HEK293 (cell line): Measurements from ENCODE around the gene NAA80.

Source experiments
- CTCF ChIA-PET: fragments of 350-600 bp; formaldehyde crosslinking; extraction: SDS; loops from one replicate; lab custom pipeline; 2021; ENCODE audit warnings: antibody characterized with exemption; lab: Yijun Ruan, JAX
- POLR2A ChIA-PET: fragments of 300-600 bp; formaldehyde crosslinking; extraction: SDS; loops from one replicate; lab custom pipeline; 2020; ENCODE audit warnings: antibody characterized with exemption, inconsistent platforms; lab: Yijun Ruan, JAX
- H3K27ac ChIP-seq: fragments of 200-500 bp; sonication (Bioruptor generic); 2 replicates; pipeline ENCODE4 v1.5.1; 2014; ENCODE audit warnings: low read depth, low read length, control low read depth, inconsistent platforms; ENCODE audit errors: extremely low read depth
- H3K36me3 ChIP-seq, 2 experiments: fragments of 200-500 bp in 1 of 2; sonication (Bioruptor generic) in 1 of 2; 1 replicate in 1 of 2; 2 replicates in 1 of 2; pipeline ENCODE4 v1.5.1; 2014 to 2017; ENCODE audit warnings: inconsistent platforms in 2 of 2, low read length in 2 of 2; ENCODE audit not compliant: control insufficient read depth in 2 of 2, insufficient read depth in 1 of 2
- H3K4me1 ChIP-seq: fragments of 200-500 bp; sonication (Bioruptor generic); 2 replicates; pipeline ENCODE4 v1.5.1; 2014; ENCODE audit warnings: mild to moderate bottlenecking, low read length, inconsistent platforms; ENCODE audit not compliant: control insufficient read depth, insufficient read depth
- H3K4me3 ChIP-seq: 2 replicates; pipeline ENCODE4 v1.5.1; 2011; ENCODE audit warnings: low read depth, mild to moderate bottlenecking, control low read depth, low read length, moderate library complexity
- H3K9me3 ChIP-seq: fragments of 200-500 bp; sonication (Bioruptor generic); 2 replicates; pipeline ENCODE4 v1.5.1; 2014; ENCODE audit warnings: low read depth, low read length, inconsistent platforms; ENCODE audit not compliant: control insufficient read depth, insufficient read depth
- EGR2 ChIP-seq: fragments of 450-650 bp; formaldehyde crosslinking; IDR thresholded peaks from 2 replicates; pipeline ENCODE4 v1.5.1; 2016; ENCODE audit warnings: low read depth, missing biosample characterization, missing genetic modification characterization
- GLIS1 ChIP-seq: fragments of 450-650 bp; formaldehyde crosslinking; IDR thresholded peaks from 2 replicates; pipeline ENCODE4 v1.5.1; 2016; ENCODE audit warnings: missing biosample characterization, missing genetic modification characterization
- KLF17 ChIP-seq: fragments of 450-650 bp; formaldehyde crosslinking; IDR thresholded peaks from 2 replicates; pipeline ENCODE4 v1.5.1; 2016; ENCODE audit warnings: missing biosample characterization, missing genetic modification characterization
- PRDM4 ChIP-seq: fragments of 450-650 bp; formaldehyde crosslinking; IDR thresholded peaks from 2 replicates; pipeline ENCODE4 v1.5.1; 2017; ENCODE audit warnings: missing biosample characterization, missing genetic modification characterization
- SP2 ChIP-seq: fragments of 450-650 bp; formaldehyde crosslinking; IDR thresholded peaks from 2 replicates; pipeline ENCODE4 v1.5.1; 2016; ENCODE audit warnings: missing biosample characterization, missing genetic modification characterization
- WT1 ChIP-seq: fragments of 450-650 bp; formaldehyde crosslinking; IDR thresholded peaks from 2 replicates; pipeline ENCODE4 v1.5.1; 2016; ENCODE audit warnings: missing biosample characterization, missing genetic modification characterization
- ZBTB1 ChIP-seq: fragments of 450-650 bp; formaldehyde crosslinking; IDR thresholded peaks from 2 replicates; pipeline ENCODE4 v1.5.1; 2016; ENCODE audit warnings: missing biosample characterization, missing genetic modification characterization
- ZBTB26 ChIP-seq: fragments of 450-650 bp; formaldehyde crosslinking; optimal IDR thresholded peaks from 2 replicates; pipeline ENCODE3; 2016; ENCODE audit warnings: missing biosample characterization, mild to moderate bottlenecking, missing genetic modification characterization
- ZEB2 ChIP-seq: fragments of 450-650 bp; formaldehyde crosslinking; IDR thresholded peaks from 2 replicates; pipeline ENCODE4 v1.5.1; 2016; ENCODE audit warnings: missing biosample characterization, missing genetic modification characterization
- ZNF112 ChIP-seq: fragments of 450-650 bp; formaldehyde crosslinking; IDR thresholded peaks from 2 replicates; pipeline ENCODE4 v1.5.0; 2017; ENCODE audit warnings: missing biosample characterization, missing genetic modification characterization
- ZNF140 ChIP-seq: fragments of 450-650 bp; formaldehyde crosslinking; IDR thresholded peaks from 2 replicates; pipeline ENCODE4 v1.5.1; 2016; ENCODE audit warnings: missing biosample characterization, missing genetic modification characterization
- ZNF2 ChIP-seq: fragments of 450-650 bp; formaldehyde crosslinking; IDR thresholded peaks from 2 replicates; pipeline ENCODE4 v1.5.1; 2016; ENCODE audit warnings: missing biosample characterization, missing genetic modification characterization
- ZNF248 ChIP-seq: fragments of 450-650 bp; formaldehyde crosslinking; IDR thresholded peaks from 2 replicates; pipeline ENCODE4 v1.5.1; 2017; ENCODE audit warnings: missing biosample characterization, missing genetic modification characterization
- ZNF280C ChIP-seq: fragments of 450-650 bp; formaldehyde crosslinking; IDR thresholded peaks from 2 replicates; pipeline ENCODE4 v1.5.1; 2016; ENCODE audit warnings: missing biosample characterization, missing genetic modification characterization
- ZNF302 ChIP-seq: fragments of 450-650 bp; formaldehyde crosslinking; IDR thresholded peaks from 2 replicates; pipeline ENCODE4 v1.5.1; 2016; ENCODE audit warnings: missing biosample characterization, missing genetic modification characterization, low read depth
- ZNF391 ChIP-seq: fragments of 450-650 bp; formaldehyde crosslinking; IDR thresholded peaks from 2 replicates; pipeline ENCODE4 v1.5.1; 2016; ENCODE audit warnings: low read depth, missing biosample characterization, missing genetic modification characterization, borderline replicate concordance
- ZNF433 ChIP-seq: fragments of 450-650 bp; formaldehyde crosslinking; IDR thresholded peaks from 2 replicates; pipeline ENCODE4 v1.5.1; 2016; ENCODE audit warnings: missing biosample characterization, missing genetic modification characterization, low read depth
- ZNF571 ChIP-seq: fragments of 450-650 bp; formaldehyde crosslinking; IDR thresholded peaks from 2 replicates; pipeline ENCODE4 v1.5.0; 2017; ENCODE audit warnings: missing biosample characterization, missing genetic modification characterization
- ZNF585B ChIP-seq: fragments of 450-650 bp; formaldehyde crosslinking; IDR thresholded peaks from 2 replicates; pipeline ENCODE4 v1.5.1; 2016; ENCODE audit warnings: missing biosample characterization, missing genetic modification characterization
- ZNF610 ChIP-seq: fragments of 450-650 bp; formaldehyde crosslinking; IDR thresholded peaks from 2 replicates; pipeline ENCODE4 v1.5.1; 2016; ENCODE audit warnings: missing biosample characterization, missing genetic modification characterization, borderline replicate concordance
- ZNF654 ChIP-seq: fragments of 450-650 bp; formaldehyde crosslinking; IDR thresholded peaks from 2 replicates; pipeline ENCODE4 v1.5.1; 2016; ENCODE audit warnings: low read depth, missing biosample characterization, missing genetic modification characterization
- ZNF76 ChIP-seq: fragments of 450-650 bp; formaldehyde crosslinking; IDR thresholded peaks from 2 replicates; pipeline ENCODE4; 2016; ENCODE audit warnings: low read depth, missing biosample characterization, missing genetic modification characterization, borderline replicate concordance
- ZNF768 ChIP-seq: fragments of 450-650 bp; formaldehyde crosslinking; IDR thresholded peaks from 2 replicates; pipeline ENCODE4 v1.5.1; 2018; ENCODE audit warnings: missing biosample characterization, mild to moderate bottlenecking, missing genetic modification characterization
- ZNF837 ChIP-seq: fragments of 450-650 bp; formaldehyde crosslinking; IDR thresholded peaks from 2 replicates; pipeline ENCODE4 v1.5.1; 2016; ENCODE audit warnings: missing biosample characterization, missing genetic modification characterization
- ZNF843 ChIP-seq: fragments of 450-650 bp; formaldehyde crosslinking; IDR thresholded peaks from 2 replicates; pipeline ENCODE4 v1.5.1; 2016; ENCODE audit warnings: missing biosample characterization, missing genetic modification characterization

Gene NAA80

GRCh38 chr3:50347187-50347813, 48.1 kb upstream of the NAA80 start (continued):
- TF ChIP-seq PRDM4 (tag by site-specific recombination) (no peak), GLIS1 (tag by site-specific recombination) (peak; percentile 27; the same call in 1 of the 2 replicates), ZNF391 (tag by site-specific recombination) (no peak), ZNF248 (tag by site-specific recombination) (no peak), WT1 (tag by site-specific recombination) (no peak), ZNF433 (no peak), ZNF571 (tag by site-specific recombination) (no peak), EGR2 (tag by site-specific recombination) (no peak), KLF17 (tag by site-specific recombination) (no peak), ZNF768 (tag by site-specific recombination) (no peak), ZNF654 (peak; percentile 76), ZNF843 (tag by site-specific recombination) (no peak), SP2 (tag by site-specific recombination) (no peak), ZNF302 (tag by site-specific recombination) (no peak), ZNF585B (tag by site-specific recombination) (no peak)

GRCh38 chr3:50345586-50346234, 46.5 kb upstream of the NAA80 start, which contains the start of gene ZMYND10:
Gene ZMYND10, minus strand, starts transcription at chr3:50345732. Its CDS starts 153 bp downstream, at chr3:50345579.
- H3K36me3 ChIP-seq = peaks cover 0 to 55% of the 10 kb centered on the region in 2 experiments; a peak in 1 of 3 replicates
- peaks cover 4% of the 10 kb centered on the region; the same call in 1 of the 2 replicates for H3K4me1 ChIP-seq
- no peak within 1 kb of the TSS; the same call in 1 of the 2 replicates for H3K27ac ChIP-seq
- H3K9me3 ChIP-seq = no peaks in the 10 kb centered on the region
- CTCF ChIA-PET = interaction anchor here (0.7 to 2.4 kb wide), 3 partner anchors 126 to 269 kb away, joined by 3 to 16 read pairs (median 4); no protein-coding TSS in a partner anchor
- POLR2A ChIA-PET = interaction anchor here (1.0 to 1.5 kb wide), 2 partner anchors 9 to 11 kb away, joined by 3 to 12 read pairs; no protein-coding TSS in a partner anchor
- peak within 1 kb of the TSS; percentile 15 for H3K4me3 ChIP-seq
- no peak for TF ChIP-seq ZNF837 (tag by site-specific recombination)
- TF ChIP-seq PRDM4 (tag by site-specific recombination) = no peak
- no peak for TF ChIP-seq ZNF768 (tag by site-specific recombination)
- TF ChIP-seq ZEB2 (tag by site-specific recombination) = no peak
- TF ChIP-seq ZNF280C (tag by site-specific recombination) = no peak
- no peak for TF ChIP-seq ZBTB1 (tag by site-specific recombination)
- no peak for TF ChIP-seq ZNF140
- no peak for TF ChIP-seq ZNF76
- no peak for TF ChIP-seq ZNF585B (tag by site-specific recombination)
- no peak for TF ChIP-seq ZNF2 (tag by site-specific recombination)
- TF ChIP-seq ZNF112 = no peak
- peak; percentile 22; the same call in 1 of the 2 replicates for TF ChIP-seq ZNF610
- TF ChIP-seq ZBTB26 = no peak
